ENCODE results near the gene CCNY.

- no peak for TF ChIP-seq CTCF (IDR thresholded peaks at IDR 0.05)
- TF ChIP-seq POLR2A (IDR thresholded peaks at IDR 0.05), result no peak
- no peak for TF ChIP-seq POLR2AphosphoS5 (IDR thresholded peaks at IDR 0.05)
Measured at GRCh38 chr10:35466661-35467060, 130.4 kb downstream of the CCNY start.
